HL-60 (cell line): ENCODE measurements around the gene NCBP2L.

Experiments
- CTCF ChIP-seq: IDR thresholded peaks from one replicate; pipeline ENCODE4 v1.5.1; 2011; ENCODE audit warnings: low read length, control low read depth, inconsistent platforms; ENCODE audit not compliant: insufficient read depth
- GABPA ChIP-seq: IDR thresholded peaks from 2 replicates; pipeline ENCODE4 v1.6.1; 2012; ENCODE audit warnings: low read depth
- POLR2AphosphoS5 ChIP-seq: IDR thresholded peaks from 2 replicates; pipeline ENCODE4 v1.6.1; 2012; ENCODE audit warnings: low read depth
- REST ChIP-seq: IDR thresholded peaks from 2 replicates; pipeline ENCODE4 v1.6.1; 2012; ENCODE audit warnings: low read depth; ENCODE audit not compliant: insufficient replicate concordance

- no peak for TF ChIP-seq CTCF
- no peak for TF ChIP-seq GABPA
- no peak for TF ChIP-seq REST
- TF ChIP-seq POLR2AphosphoS5 = no peak
These were observed 13.9 kb upstream of the NCBP2L start for GRCh38 chrX:107763647-107764046.
